Breast epithelium (tissue), 4 donors: Measurements from ENCODE around the gene C1orf115. TPM values are rescaled to one million over a fixed set of nuclear protein-coding genes. Genes with fewer than 3 reads are reported as not detected.

Experiments
- DNase-seq, 2 donors: peaks; one replicate each; pipeline ENCODE4 v3.0.0-alpha.2; 2019; ENCODE audit warnings: low spot score in 2 of 2
- H3K27ac ChIP-seq, 2 donors: fragments of 200-600 bp; sonication (generic) in 1 of 2; one replicate each; pipeline ENCODE4 v1.5.1; 2016 to 2019; ENCODE audit warnings: mild to moderate bottlenecking in 1 of 2
- H3K27me3 ChIP-seq, 2 donors: fragments of 200-600 bp; sonication (generic) in 1 of 2; one replicate each; pipeline versions ENCODE4 v1.5.1 to v1.6.0; 2017 to 2019; ENCODE audit warnings: control low read depth in 1 of 2, mild to moderate bottlenecking in 1 of 2
- H3K36me3 ChIP-seq: fragments of 200-600 bp; one replicate; pipeline ENCODE4 v1.5.1; 2019
- H3K4me1 ChIP-seq, 2 donors: fragments of 200-600 bp; sonication (generic); one replicate each; pipeline ENCODE4 v1.5.1; 2016 to 2019; ENCODE audit warnings: control low read depth in 1 of 2
- H3K4me3 ChIP-seq, 3 donors: fragments of 200-600 bp; sonication (generic); 1 replicate in 2 of 3; 2 replicates in 1 of 3; pipeline ENCODE4 v1.5.1; 2016 to 2019; ENCODE audit warnings: mild to moderate bottlenecking in 3 of 3, moderate library complexity in 2 of 3
- H3K9me3 ChIP-seq, 2 donors: fragments of 200-600 bp; sonication (generic) in 1 of 2; one replicate each; pipeline ENCODE4 v1.5.1; 2016 to 2019; ENCODE audit warnings: control low read depth in 1 of 2
- POLR2A ChIP-seq: fragments of 450-650 bp; IDR thresholded peaks from one replicate; pipeline ENCODE4 v1.6.1; 2016; ENCODE audit warnings: antibody characterized with exemption, mild to moderate bottlenecking, moderate library complexity
- POLR2AphosphoS5 ChIP-seq, 3 donors: sonication (generic); formaldehyde crosslinking; IDR thresholded peaks; one replicate each; pipeline ENCODE4 v1.6.1; 2017; ENCODE audit warnings: antibody characterized with exemption in 3 of 3
- intact Hi-C: fragments of 100-400 bp; cut with DNase I; formaldehyde crosslinking; loops from one replicate; pipeline ENCODE4 v1.15.1; 2023; ENCODE audit warnings: low total_unique reads
- total RNA-seq, 3 donors: library from RNA; depleted of rRNA; stranded (reverse); fragments of >200 nt; gene quantifications; one replicate each; pipeline ENCODE4 v1.1.0, GENCODE V29; 2016
- TF ChIP-seq, protein P1 (sequence below), 3 donors: fragments of 450-650 bp; IDR thresholded peaks; one replicate each; pipeline ENCODE4 v1.5.1; 2016 to 2017; ENCODE audit warnings: antibody characterized with exemption in 3 of 3, mild to moderate bottlenecking in 3 of 3, moderate library complexity in 3 of 3

The C1orf115 gene
- total RNA-seq = 10 to 100 TPM; 29.3 to 44.6 (median 38.1) TPM

GRCh38 chr1:220690140-220691052, at the start of gene C1orf115:
Gene C1orf115, plus strand, starts transcription at chr1:220690363. Its CDS starts 40 bp downstream, at chr1:220690403.
- H3K27ac ChIP-seq = peak within 1 kb of the TSS; percentile 75 to 80
- TF ChIP-seq, protein P1, sequence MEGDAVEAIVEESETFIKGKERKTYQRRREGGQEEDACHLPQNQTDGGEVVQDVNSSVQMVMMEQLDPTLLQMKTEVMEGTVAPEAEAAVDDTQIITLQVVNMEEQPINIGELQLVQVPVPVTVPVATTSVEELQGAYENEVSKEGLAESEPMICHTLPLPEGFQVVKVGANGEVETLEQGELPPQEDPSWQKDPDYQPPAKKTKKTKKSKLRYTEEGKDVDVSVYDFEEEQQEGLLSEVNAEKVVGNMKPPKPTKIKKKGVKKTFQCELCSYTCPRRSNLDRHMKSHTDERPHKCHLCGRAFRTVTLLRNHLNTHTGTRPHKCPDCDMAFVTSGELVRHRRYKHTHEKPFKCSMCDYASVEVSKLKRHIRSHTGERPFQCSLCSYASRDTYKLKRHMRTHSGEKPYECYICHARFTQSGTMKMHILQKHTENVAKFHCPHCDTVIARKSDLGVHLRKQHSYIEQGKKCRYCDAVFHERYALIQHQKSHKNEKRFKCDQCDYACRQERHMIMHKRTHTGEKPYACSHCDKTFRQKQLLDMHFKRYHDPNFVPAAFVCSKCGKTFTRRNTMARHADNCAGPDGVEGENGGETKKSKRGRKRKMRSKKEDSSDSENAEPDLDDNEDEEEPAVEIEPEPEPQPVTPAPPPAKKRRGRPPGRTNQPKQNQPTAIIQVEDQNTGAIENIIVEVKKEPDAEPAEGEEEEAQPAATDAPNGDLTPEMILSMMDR (IDR thresholded peaks at IDR 0.05) = peak; percentile 89 to 95 (median 89)
- TF ChIP-seq POLR2A = no peak
- TF ChIP-seq POLR2AphosphoS5 (IDR thresholded peaks at IDR 0.05) = peak; percentile 60 to 74 (median 66)
- H3K4me3 ChIP-seq = peak within 1 kb of the TSS; percentile 69 to 88 (median 78)
- no peaks in the 10 kb centered on the region for H3K36me3 ChIP-seq
- peak; percentile 62 to 82 for DNase-seq
- H3K4me1 ChIP-seq = peaks cover 3 to 4% of the 10 kb centered on the region in 2 donors
- H3K27me3 ChIP-seq = no peaks in the 10 kb centered on the region
- intact Hi-C loops = loop anchor here (5.0 kb wide), 1 partner anchor 42 kb away; no protein-coding TSS in a partner anchor
- no peaks in the 10 kb centered on the region for H3K9me3 ChIP-seq

DNA sequence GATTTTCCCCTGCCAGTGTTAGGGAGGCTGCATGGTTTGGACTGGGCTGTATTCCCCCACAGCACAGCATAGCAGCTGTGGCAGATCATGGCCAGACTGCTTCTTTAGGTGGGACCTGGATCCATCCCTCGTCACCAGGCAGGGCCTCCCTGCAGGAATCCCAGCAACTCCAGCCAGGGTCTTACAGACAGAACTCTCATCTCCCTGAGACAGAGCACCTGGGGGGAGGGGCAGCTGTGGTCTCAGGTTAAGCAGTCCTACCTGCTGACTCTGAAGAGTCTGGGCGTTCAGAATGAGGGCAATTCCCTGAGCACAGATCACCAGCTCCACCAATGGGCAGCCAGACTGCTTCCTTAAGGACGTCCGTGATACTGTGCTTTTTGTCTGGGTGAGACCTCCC, 47.9 kb upstream of the C1orf115 start:
- Histone ChIP-seq H3K27me3 (no peaks in the 10 kb centered on the region), H3K9me3 (no peaks in the 10 kb centered on the region), H3K27ac (no peak overlapping the region), H3K4me1 (no peaks in the 10 kb centered on the region), H3K4me3 (no peak overlapping the region), H3K36me3 (no peaks in the 10 kb centered on the region)
- no peak for TF ChIP-seq POLR2AphosphoS5 (IDR thresholded peaks at IDR 0.05)
- TF ChIP-seq, protein P1 (IDR thresholded peaks at IDR 0.05) = no peak
- TF ChIP-seq POLR2A = no peak
- no peak for DNase-seq
- intact Hi-C loops = no loop called here

GRCh38 chr1:220652995-220653394, 37.2 kb upstream of the C1orf115 start:
- Histone ChIP-seq H3K4me1 (no peaks in the 10 kb centered on the region), H3K9me3 (no peaks in the 10 kb centered on the region), H3K4me3 (no peak overlapping the region), H3K36me3 (no peaks in the 10 kb centered on the region), H3K27me3 (no peaks in the 10 kb centered on the region), H3K27ac (no peak overlapping the region)
- DNase-seq = no peak
- intact Hi-C loops = no loop called here
- TF ChIP-seq POLR2AphosphoS5 (IDR thresholded peaks at IDR 0.05) (no peak), POLR2A (no peak)
- TF ChIP-seq, protein P1 (IDR thresholded peaks at IDR 0.05) = no peak

DNA sequence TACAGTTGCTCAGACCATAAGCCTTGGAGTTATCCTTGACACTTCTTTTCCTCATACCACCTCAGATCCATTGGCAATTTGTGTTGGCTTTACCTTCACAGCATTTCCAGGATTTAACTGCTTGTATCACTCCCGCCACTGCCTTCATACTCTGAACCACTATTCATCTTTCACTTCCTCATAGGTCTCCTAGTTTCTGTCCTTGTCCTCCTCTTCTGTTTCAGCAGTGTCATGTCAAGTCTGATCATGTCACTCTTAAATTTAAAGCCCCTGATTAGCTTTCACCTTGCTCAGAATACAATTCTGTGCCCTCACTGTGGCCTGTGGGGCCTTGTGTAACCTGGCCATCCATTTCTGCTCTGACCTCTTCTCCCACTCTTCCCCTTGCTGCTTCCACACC, 34.7 kb upstream of the C1orf115 start:
- no peak overlapping the region for H3K4me3 ChIP-seq
- intact Hi-C loops = no loop called here
- TF ChIP-seq, protein P1 (IDR thresholded peaks at IDR 0.05) = no peak
- no peak for TF ChIP-seq POLR2AphosphoS5 (IDR thresholded peaks at IDR 0.05)
- TF ChIP-seq POLR2A = no peak
- no peaks in the 10 kb centered on the region for H3K9me3 ChIP-seq
- no peaks in the 10 kb centered on the region for H3K27me3 ChIP-seq
- no peaks in the 10 kb centered on the region for H3K4me1 ChIP-seq
- no peak for DNase-seq
- H3K27ac ChIP-seq = no peak overlapping the region
- no peaks in the 10 kb centered on the region for H3K36me3 ChIP-seq
